Endothelial cell of umbilical vein (primary cell): ENCODE measurements around the gene ASB8. TPM values are rescaled to one million over a fixed set of nuclear protein-coding genes. Genes with fewer than 3 reads are reported as not detected.
"Not testable (repeated sequence)": the region's sequence is repeated elsewhere in the genome, so short reads cannot be mapped to it uniquely, and the experiment has no call there.

Source experiments
- BruUV-seq: library from RNA; stranded (reverse); fragments of 400-500 nt; replicated peaks from 2 replicates; lab custom pipeline; 2021; lab: Mats Ljungman, UMichigan
- CTCF ChIA-PET: fragments of 300-600, 350-600 bp; sonication (Branson Sonifier 250); formaldehyde crosslinking; loops from one replicate; lab custom pipeline; 2021; ENCODE audit warnings: antibody characterized with exemption, inconsistent platforms; lab: Charles Lee
- POLR2A ChIA-PET: fragments of 300-600, 350-600 bp; sonication (Branson Sonifier 250); formaldehyde crosslinking; loops from one replicate; lab custom pipeline; 2021; ENCODE audit warnings: antibody characterized with exemption, inconsistent platforms; lab: Charles Lee
- DNase-seq: peaks from one replicate; pipeline ENCODE4 v3.0.0-alpha.2; 2011; ENCODE audit warnings: low read depth, low spot score
- FAIRE-seq: peaks from 2 replicates; lab custom pipeline; 2011; peaks lifted over from hg19 to GRCh38; lab: Jason Lieb, UNC
- H2AFZ ChIP-seq: 2 replicates; pipeline ENCODE4 v1.6.0; 2012; ENCODE audit warnings: low read depth, low read length, control low read depth, inconsistent platforms
- H3K27ac ChIP-seq: 2 replicates; pipeline ENCODE4 v1.5.1; 2011; ENCODE audit warnings: low read depth, mild to moderate bottlenecking, control low read depth, low read length, moderate library complexity; ENCODE audit not compliant: insufficient read depth
- H3K27me3 ChIP-seq, 2 experiments: 2 replicates each; pipeline versions ENCODE4 v1.6.0 to v1.6.1; 2011; ENCODE audit warnings: low read length in 2 of 2, mixed read lengths in 1 of 2; ENCODE audit not compliant: control insufficient read depth in 2 of 2, insufficient read depth in 2 of 2
- H3K36me3 ChIP-seq, 2 experiments: 2 replicates in 1 of 2; 3 replicates in 1 of 2; pipeline ENCODE4 v1.5.1; 2011; ENCODE audit warnings: low read length in 2 of 2, mild to moderate bottlenecking in 1 of 2, moderate library complexity in 1 of 2; ENCODE audit not compliant: control insufficient read depth in 2 of 2, insufficient read depth in 2 of 2; ENCODE audit errors: extremely low read depth in 1 of 2
- H3K4me1 ChIP-seq: 3 replicates; pipeline ENCODE4 v1.5.1; 2011; ENCODE audit warnings: mild to moderate bottlenecking, low read length; ENCODE audit not compliant: control insufficient read depth, insufficient read depth; ENCODE audit errors: extremely low read depth
- H3K4me2 ChIP-seq: 2 replicates; pipeline ENCODE4 v1.6.1; 2011; ENCODE audit warnings: low read length, control low read depth, mixed read lengths; ENCODE audit not compliant: insufficient read depth
- H3K4me3 ChIP-seq, 3 experiments: fragments of 200-600 bp in 1 of 3; sonication (generic), shearing (Covaris generic) in 1 of 3; replicated peaks in 1 of 3; 2 replicates each; pipeline ENCODE4 v1.5.1; 2011 to 2016; ENCODE audit warnings: control low read depth in 3 of 3, low read length in 3 of 3, mild to moderate bottlenecking in 2 of 3, inconsistent platforms in 1 of 3, low read depth in 1 of 3, moderate library complexity in 1 of 3; ENCODE audit not compliant: insufficient read depth in 1 of 3
- H3K79me2 ChIP-seq: 2 replicates; pipeline ENCODE4 v1.6.0; 2012; ENCODE audit warnings: low read length, inconsistent platforms; ENCODE audit not compliant: control insufficient read depth, insufficient read depth
- H3K9ac ChIP-seq: replicated peaks from 2 replicates; pipeline ENCODE3; 2011; ENCODE audit warnings: low read length, control low read depth; ENCODE audit not compliant: insufficient read depth; ENCODE audit errors: extremely low read depth
- H3K9me1 ChIP-seq: replicated peaks from 3 replicates; pipeline ENCODE4 v1.6.0; 2011; ENCODE audit warnings: mild to moderate bottlenecking, low read length; ENCODE audit not compliant: control insufficient read depth, insufficient read depth; ENCODE audit errors: extremely low read depth
- H3K9me3 ChIP-seq: replicated peaks from 2 replicates; pipeline ENCODE4 v1.5.1; 2012; ENCODE audit warnings: low read length, inconsistent platforms; ENCODE audit not compliant: control insufficient read depth, insufficient read depth
- H4K20me1 ChIP-seq: replicated peaks from 2 replicates; pipeline ENCODE3; 2011; ENCODE audit warnings: mild to moderate bottlenecking, low read length; ENCODE audit not compliant: control insufficient read depth, insufficient read depth; ENCODE audit errors: extremely low read depth
- EZH2 ChIP-seq: IDR thresholded peaks from 2 replicates; pipeline ENCODE4 v1.6.1; 2012; ENCODE audit warnings: borderline replicate concordance, low read depth, mild to moderate bottlenecking, moderate library complexity, low read length, inconsistent platforms; ENCODE audit not compliant: severe bottlenecking
- FOS ChIP-seq: IDR thresholded peaks from 2 replicates; pipeline ENCODE4 v1.6.1; 2011; ENCODE audit warnings: mild to moderate bottlenecking, low read length, moderate library complexity, borderline replicate concordance; ENCODE audit not compliant: insufficient read depth
- GATA2 ChIP-seq: IDR thresholded peaks from 2 replicates; pipeline ENCODE4 v1.7.0; 2011; ENCODE audit warnings: low read depth, mild to moderate bottlenecking, moderate library complexity, mixed read lengths, low read length; ENCODE audit not compliant: insufficient read length, insufficient read depth
- JUN ChIP-seq: IDR thresholded peaks from 2 replicates; pipeline ENCODE4 v1.6.1; 2011; ENCODE audit warnings: borderline replicate concordance, low read depth; ENCODE audit not compliant: insufficient read length, insufficient read depth
- MYC ChIP-seq: IDR thresholded peaks from one replicate; pipeline ENCODE4 v1.6.1; 2011; ENCODE audit warnings: mild to moderate bottlenecking, low read depth, low read length
- POLR2A ChIP-seq: IDR thresholded peaks from 2 replicates; pipeline ENCODE4 v1.6.1; 2012; ENCODE audit warnings: low read depth, mild to moderate bottlenecking, control low read depth, low read length
- POLR2AphosphoS5 ChIP-seq: IDR thresholded peaks from 2 replicates; pipeline ENCODE4 v1.6.1; 2012; ENCODE audit warnings: low read depth, mild to moderate bottlenecking, control low read depth, low read length, moderate library complexity; ENCODE audit not compliant: insufficient read depth
- dilution Hi-C: fragments of 300-500 bp; cut with MboI; formaldehyde crosslinking; loops from one replicate; pipeline ENCODE4 v1.15.0; 2019; ENCODE audit warnings: low sequenced_read_pairs; ENCODE audit not compliant: extremely low pct_ligation_motif_present
- intact Hi-C: fragments of 100-400 bp; cut with micrococcal nuclease; formaldehyde crosslinking; loops from one replicate; pipeline ENCODE4 v1.10.0; 2022
- polyA plus RNA-seq, 4 experiments: library from polyadenylated mRNA; depleted of rRNA in 3 of 4; stranded (reverse) in 3 of 4; unstranded in 1 of 4; fragments of >200 nt; gene quantifications; 2 replicates each; pipeline versions ENCODE4 v1.2.1 to v1.2.3, GENCODE V29; 2011 to 2012; ENCODE audit warnings: missing spikeins in 1 of 4
- total RNA-seq: library from RNA; stranded (reverse); gene quantifications from 2 replicates; pipeline ENCODE4 v1.2.3, GENCODE V29; 2021
- TF ChIP-seq, protein P1 (sequence below), 2 donors: IDR thresholded peaks; 1 replicate in 1 of 2; 2 replicates in 1 of 2; pipeline ENCODE4 v1.5.1; 2011; ENCODE audit warnings: low read length in 2 of 2, mild to moderate bottlenecking in 2 of 2, moderate library complexity in 2 of 2, control low read depth in 1 of 2, inconsistent platforms in 1 of 2, low read depth in 1 of 2; ENCODE audit not compliant: insufficient read depth in 1 of 2; ENCODE audit errors: extremely low read depth in 1 of 2
- TF ChIP-seq, protein P2 (sequence below): IDR thresholded peaks from 2 replicates; pipeline ENCODE4 v1.6.1; 2011; ENCODE audit not compliant: insufficient read depth, insufficient read length

Gene ASB8
- total and polyA plus RNA-seq, 2 donors (not counting 3 experiments of a cell fraction or from before 2014, with no cell fraction given), result 14.9 to 29.7 TPM

DNA sequence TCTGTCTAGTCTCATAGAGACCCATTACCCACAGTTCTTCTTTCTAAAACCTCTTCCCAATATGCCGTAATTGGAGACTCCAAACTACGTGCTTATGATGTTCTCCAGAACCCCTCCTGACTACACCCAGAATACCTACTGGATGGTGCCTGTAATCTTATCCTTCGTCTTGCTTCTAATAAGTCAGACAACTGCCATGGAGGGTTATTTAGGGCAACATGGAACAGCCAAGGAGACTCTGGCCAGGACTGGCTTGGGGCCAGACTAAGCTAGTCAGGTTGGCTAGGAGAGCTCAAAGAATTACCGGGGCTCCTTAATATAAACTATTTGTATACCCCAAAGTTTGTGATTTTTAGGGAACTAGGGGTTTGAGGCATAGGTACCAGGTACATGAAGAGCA is 31.3 kb downstream of the ASB8 start:
- TF ChIP-seq, protein P1, sequence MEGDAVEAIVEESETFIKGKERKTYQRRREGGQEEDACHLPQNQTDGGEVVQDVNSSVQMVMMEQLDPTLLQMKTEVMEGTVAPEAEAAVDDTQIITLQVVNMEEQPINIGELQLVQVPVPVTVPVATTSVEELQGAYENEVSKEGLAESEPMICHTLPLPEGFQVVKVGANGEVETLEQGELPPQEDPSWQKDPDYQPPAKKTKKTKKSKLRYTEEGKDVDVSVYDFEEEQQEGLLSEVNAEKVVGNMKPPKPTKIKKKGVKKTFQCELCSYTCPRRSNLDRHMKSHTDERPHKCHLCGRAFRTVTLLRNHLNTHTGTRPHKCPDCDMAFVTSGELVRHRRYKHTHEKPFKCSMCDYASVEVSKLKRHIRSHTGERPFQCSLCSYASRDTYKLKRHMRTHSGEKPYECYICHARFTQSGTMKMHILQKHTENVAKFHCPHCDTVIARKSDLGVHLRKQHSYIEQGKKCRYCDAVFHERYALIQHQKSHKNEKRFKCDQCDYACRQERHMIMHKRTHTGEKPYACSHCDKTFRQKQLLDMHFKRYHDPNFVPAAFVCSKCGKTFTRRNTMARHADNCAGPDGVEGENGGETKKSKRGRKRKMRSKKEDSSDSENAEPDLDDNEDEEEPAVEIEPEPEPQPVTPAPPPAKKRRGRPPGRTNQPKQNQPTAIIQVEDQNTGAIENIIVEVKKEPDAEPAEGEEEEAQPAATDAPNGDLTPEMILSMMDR (IDR thresholded peaks at IDR 0.05; ENCODE audit: extremely low read depth in 1 of 2, insufficient read depth in 1 of 2, low read depth in 1 of 2, low read length in 2 of 2), result no peak
- TF ChIP-seq POLR2AphosphoS5 (no peak), POLR2A (no peak), EZH2 (no peak), JUN (no peak), FOS (no peak), MYC (no peak), GATA2 (no peak)
- TF ChIP-seq, protein P2, sequence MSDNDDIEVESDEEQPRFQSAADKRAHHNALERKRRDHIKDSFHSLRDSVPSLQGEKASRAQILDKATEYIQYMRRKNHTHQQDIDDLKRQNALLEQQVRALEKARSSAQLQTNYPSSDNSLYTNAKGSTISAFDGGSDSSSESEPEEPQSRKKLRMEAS, result no peak
- BruUV-seq, result no TSS peak
- H3K4me3 ChIP-seq, result no peak overlapping the region
- peaks cover 5% of the 10 kb centered on the region for H3K4me1 ChIP-seq
- peaks cover 9% of the 10 kb centered on the region for H3K79me2 ChIP-seq
- H3K4me2 ChIP-seq, result no peak overlapping the region
- peaks cover 11 to 13% of the 10 kb centered on the region in 2 experiments for H3K36me3 ChIP-seq
- H2AFZ ChIP-seq, result no peak overlapping the region
- H3K9me1 ChIP-seq, result no peaks in the 10 kb centered on the region
- no peak overlapping the region for H3K27ac ChIP-seq
- H3K27me3 ChIP-seq, result no peaks in the 10 kb centered on the region
- DNase-seq, result no peak
- dilution Hi-C loops, result no loop called here
- FAIRE-seq, result no peak
- intact Hi-C loops, result no loop called here
- H3K9me3 ChIP-seq, result no peaks in the 10 kb centered on the region
- ChIA-PET CTCF (no interaction called here), POLR2A (no interaction called here)
- H4K20me1 ChIP-seq, result no peaks in the 10 kb centered on the region
- H3K9ac ChIP-seq, result no peak overlapping the region

DNA sequence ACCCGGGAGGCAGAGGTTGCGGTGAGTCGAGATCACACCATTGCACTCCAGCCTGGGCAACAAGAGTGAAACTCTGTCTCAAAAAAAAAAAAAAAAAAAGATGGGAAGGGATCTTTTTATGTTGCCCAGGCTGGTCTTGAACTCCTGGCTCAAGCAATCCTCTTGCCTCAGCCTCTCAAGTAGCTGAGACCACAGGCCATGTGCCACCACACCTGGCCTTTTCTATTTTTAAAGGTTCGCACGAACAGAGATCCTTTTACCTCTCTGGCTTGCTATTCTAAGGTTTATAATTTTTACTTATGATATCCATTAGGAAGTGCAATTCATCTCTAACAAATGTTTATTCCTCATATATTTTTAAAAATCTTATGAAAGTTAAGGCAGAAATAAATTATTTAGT is 31.8 kb downstream of the ASB8 start:
- H3K27ac ChIP-seq, H3K4me1 ChIP-seq, H3K9me1 ChIP-seq, H4K20me1 ChIP-seq, H2AFZ ChIP-seq, H3K4me2 ChIP-seq, intact Hi-C loops, dilution Hi-C loops, H3K4me3 ChIP-seq, H3K27me3 ChIP-seq, BruUV-seq, POLR2A ChIA-PET, H3K9me3 ChIP-seq, DNase-seq, FAIRE-seq, H3K9ac ChIP-seq: not testable (repeated sequence)
- Histone ChIP-seq H3K79me2 (peaks cover 13% of the 10 kb centered on the region), H3K36me3 (peaks cover 11 to 12% of the 10 kb centered on the region in 2 experiments)
- CTCF ChIA-PET, result interaction anchor here (1.0 kb wide), 2 partner anchors 17 to 28 kb away, joined by 3 read pairs; no protein-coding TSS in a partner anchor
